Measurements from ENCODE around the gene ZNF311.

ZNF311 gene

DNA sequence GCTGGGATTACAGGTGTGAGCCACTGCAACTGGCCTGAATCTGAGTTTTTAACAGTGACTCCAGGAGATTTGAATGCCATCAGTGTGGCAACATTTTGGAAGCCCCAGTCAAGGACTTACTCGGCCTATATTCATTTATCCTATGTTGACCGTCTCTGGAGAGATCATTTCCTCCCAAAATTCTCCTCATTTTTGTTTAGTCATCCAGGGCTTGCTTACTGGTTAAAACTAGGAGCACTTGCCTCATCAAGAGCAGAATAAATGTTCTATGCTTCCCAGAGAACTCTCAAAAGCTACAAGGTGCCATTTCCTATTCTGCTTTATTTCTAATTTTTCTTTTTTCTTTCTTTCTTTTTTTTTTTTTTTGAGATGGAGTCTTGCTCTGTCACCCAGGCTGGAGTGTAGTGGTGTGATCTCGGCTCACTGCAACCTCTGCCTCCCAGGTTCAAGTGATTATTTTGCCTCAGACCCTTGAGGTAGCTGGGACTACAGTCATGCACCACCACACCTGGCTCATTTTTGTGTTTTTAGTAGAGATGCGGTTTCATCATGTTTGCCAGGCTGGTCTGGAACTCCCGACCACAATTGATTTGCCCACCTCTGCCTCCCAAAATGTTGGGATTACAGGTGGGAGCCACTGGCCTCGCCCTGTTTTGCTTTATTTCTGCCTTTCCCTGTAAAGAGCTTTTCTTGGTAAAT, 57.9 kb downstream of the ZNF311 start:
- Histone ChIP-seq H3K27ac (no peak overlapping the region), H3K36me3 (replicated peaks) (no peaks in the 10 kb centered on the region), H3K4me3 (ENCODE audit: low read depth, low read length) (no peak overlapping the region), H3K27me3 (replicated peaks) (no peaks in the 10 kb centered on the region)
- in situ Hi-C loops (cut with HindIII; ENCODE audit: low pct_ligation_motif_present, low sequenced_read_pairs) = no loop called here
- no peak for DNase-seq
- TF ChIP-seq, protein P1, sequence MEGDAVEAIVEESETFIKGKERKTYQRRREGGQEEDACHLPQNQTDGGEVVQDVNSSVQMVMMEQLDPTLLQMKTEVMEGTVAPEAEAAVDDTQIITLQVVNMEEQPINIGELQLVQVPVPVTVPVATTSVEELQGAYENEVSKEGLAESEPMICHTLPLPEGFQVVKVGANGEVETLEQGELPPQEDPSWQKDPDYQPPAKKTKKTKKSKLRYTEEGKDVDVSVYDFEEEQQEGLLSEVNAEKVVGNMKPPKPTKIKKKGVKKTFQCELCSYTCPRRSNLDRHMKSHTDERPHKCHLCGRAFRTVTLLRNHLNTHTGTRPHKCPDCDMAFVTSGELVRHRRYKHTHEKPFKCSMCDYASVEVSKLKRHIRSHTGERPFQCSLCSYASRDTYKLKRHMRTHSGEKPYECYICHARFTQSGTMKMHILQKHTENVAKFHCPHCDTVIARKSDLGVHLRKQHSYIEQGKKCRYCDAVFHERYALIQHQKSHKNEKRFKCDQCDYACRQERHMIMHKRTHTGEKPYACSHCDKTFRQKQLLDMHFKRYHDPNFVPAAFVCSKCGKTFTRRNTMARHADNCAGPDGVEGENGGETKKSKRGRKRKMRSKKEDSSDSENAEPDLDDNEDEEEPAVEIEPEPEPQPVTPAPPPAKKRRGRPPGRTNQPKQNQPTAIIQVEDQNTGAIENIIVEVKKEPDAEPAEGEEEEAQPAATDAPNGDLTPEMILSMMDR (IDR thresholded peaks at IDR 0.05; ENCODE audit: low read depth, low read length, missing control alignments) = no peak

DNA sequence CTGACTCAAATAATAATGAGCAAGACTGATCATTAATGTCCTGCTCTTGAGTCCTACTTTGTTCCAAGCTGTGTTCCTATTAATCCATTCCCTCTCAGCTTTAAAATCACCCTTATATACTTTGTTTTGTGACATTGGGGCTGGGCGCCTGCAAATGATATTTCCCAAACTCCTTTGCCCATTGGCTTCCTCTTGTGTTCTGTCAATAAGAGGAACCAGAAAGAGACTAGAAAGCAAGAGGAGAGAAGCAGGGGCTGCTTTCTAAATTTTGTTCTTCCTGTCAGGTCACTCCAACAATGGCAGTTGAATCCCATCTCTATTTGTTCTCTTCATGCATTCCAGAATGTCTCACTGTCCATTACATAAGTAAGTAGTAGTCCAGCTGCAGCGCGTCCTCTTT, 59.8 kb downstream of the ZNF311 start:
- no peak for DNase-seq
- TF ChIP-seq, protein P1 (IDR thresholded peaks at IDR 0.05; ENCODE audit: low read depth, low read length, missing control alignments) = no peak
- Histone ChIP-seq H3K4me3 (ENCODE audit: low read depth, low read length) (no peak overlapping the region), H3K36me3 (replicated peaks) (no peaks in the 10 kb centered on the region), H3K27ac (no peak overlapping the region), H3K27me3 (replicated peaks) (no peaks in the 10 kb centered on the region)
- in situ Hi-C loops (cut with HindIII; ENCODE audit: low pct_ligation_motif_present, low sequenced_read_pairs) = no loop called here
